NT2/D1 (cell line): Measurements from ENCODE around the gene SYNC.

ENCODE experiments used
- SUZ12 ChIP-seq: IDR thresholded peaks from 2 replicates; pipeline ENCODE4 v1.6.1; 2011; ENCODE audit not compliant: insufficient read length, insufficient read depth; ENCODE audit errors: extremely low read depth
- YY1 ChIP-seq: IDR thresholded peaks from 2 replicates; pipeline ENCODE4 v1.6.1; 2011; ENCODE audit not compliant: insufficient read length, insufficient read depth
- ZNF274 ChIP-seq: IDR thresholded peaks from 2 replicates; pipeline ENCODE4 v1.6.1; 2011; ENCODE audit warnings: mild to moderate bottlenecking, low read depth, low read length

DNA sequence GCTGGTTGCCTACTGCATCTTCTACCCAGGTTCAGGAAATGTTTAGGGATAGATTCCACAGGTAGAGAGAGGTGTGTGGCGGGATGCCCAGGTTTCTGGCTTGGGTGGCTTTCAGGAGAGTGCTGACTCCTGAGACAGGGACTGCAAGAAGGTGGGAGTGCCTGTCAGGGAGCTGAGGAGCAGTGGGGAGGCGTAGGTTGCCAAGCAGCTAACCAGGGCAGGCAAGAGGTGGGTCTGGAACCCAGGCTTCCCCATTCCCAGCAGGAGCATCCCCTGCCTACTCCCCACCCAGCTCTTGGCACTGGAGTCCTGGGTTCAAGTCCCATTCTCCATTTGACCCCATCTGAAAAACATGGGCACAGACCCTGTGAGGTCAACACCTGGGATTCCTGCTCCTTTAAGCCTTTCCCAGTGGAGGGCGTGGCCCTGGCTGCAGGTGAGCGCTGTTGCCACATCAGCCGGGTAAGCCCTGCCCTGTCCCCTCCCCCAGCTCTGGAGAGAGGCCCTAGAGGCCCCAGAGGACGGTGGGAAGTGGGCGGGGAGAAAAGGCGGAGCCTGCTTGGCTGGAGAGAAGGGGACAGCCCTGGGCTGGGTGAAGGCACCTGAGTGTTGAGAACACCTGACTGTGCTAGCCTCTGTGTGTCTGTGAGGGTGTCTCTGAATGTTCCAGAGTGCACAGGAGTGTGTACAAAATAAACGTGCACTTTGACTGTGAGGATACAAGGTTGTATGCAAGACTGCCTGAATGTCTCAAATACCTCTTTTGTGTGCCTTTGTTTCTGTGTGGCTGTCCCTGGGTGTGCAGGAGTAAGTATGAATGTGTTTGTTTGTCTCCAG, 14.0 kb upstream of the SYNC start:
- TF ChIP-seq YY1 (no peak), ZNF274 (no peak), SUZ12 (no peak)
